HCT116 (cell line): ENCODE results near the gene A4GALT. TPM values are rescaled to one million over a fixed set of nuclear protein-coding genes. Genes with fewer than 3 reads are reported as not detected.
A peak's percentile ranks its signal among the peaks of the same experiment; 100 is the strongest.

ENCODE experiments used
- ATAC-seq: fragments of 200-7000 bp; cut with Tn5 transposase; 2 replicates; pipeline ENCODE4 v1.9.1; 2020; ENCODE audit warnings: mild to moderate bottlenecking, moderate library complexity
- BruUV-seq: library from RNA; stranded (reverse); fragments of 400-500 nt; replicated peaks from 2 replicates; lab custom pipeline; 2021; lab: Mats Ljungman, UMichigan
- CTCF ChIA-PET: fragments of 300-600 bp; sonication (Branson Sonifier 250); formaldehyde crosslinking; loops from one replicate; lab custom pipeline; 2021; ENCODE audit warnings: antibody characterized with exemption; lab: Charles Lee
- POLR2A ChIA-PET: fragments of 300-600, 350-600 bp; sonication (Branson Sonifier 250); formaldehyde crosslinking; loops from one replicate; lab custom pipeline; 2021; ENCODE audit warnings: antibody characterized with exemption; lab: Charles Lee
- RAD21 ChIA-PET, 2 experiments: fragments of 300-600 bp; sonication (Branson Sonifier 250); formaldehyde crosslinking; loops; one replicate each; lab custom pipeline; 2023; ENCODE audit warnings: low total read pairs in 2 of 2; ENCODE audit not compliant: uncharacterized antibody in 2 of 2, unreplicated experiment in 2 of 2, low non-redundant PET in 1 of 2; lab: Charles Lee
- DNase-seq: peaks from one replicate; pipeline ENCODE4 v3.0.0-alpha.2; 2010; ENCODE audit warnings: low read depth, low spot score
- H2AFZ ChIP-seq: fragments of 200-600 bp; shearing (Covaris generic), sonication (generic); 2 replicates; pipeline ENCODE4 v1.6.1; 2017; ENCODE audit warnings: low read depth, mixed run types, mixed read lengths, antibody characterized with exemption, low read length; ENCODE audit not compliant: poor library complexity, severe bottlenecking
- H3K27ac ChIP-seq: 2 replicates; pipeline ENCODE4 v1.5.1; 2012; ENCODE audit warnings: low read depth, low read length
- H3K27me3 ChIP-seq: fragments of 200-600 bp; sonication (generic); 2 replicates; pipeline ENCODE4 v1.6.1; 2016; ENCODE audit warnings: mixed run types, low read length, mixed read lengths; ENCODE audit not compliant: insufficient read depth
- H3K36me3 ChIP-seq, 2 experiments: fragments of 200-500 bp in 1 of 2; fragments of 200-600 bp in 1 of 2; sonication (Bioruptor generic) in 1 of 2; sonication (generic) in 1 of 2; 2 replicates each; pipeline versions ENCODE4 v1.5.1 to v1.6.1; 2014 to 2016; ENCODE audit warnings: low read length in 2 of 2, inconsistent platforms in 1 of 2, mixed read lengths in 1 of 2, mixed run types in 1 of 2; ENCODE audit not compliant: insufficient read depth in 2 of 2, control insufficient read depth in 1 of 2
- H3K4me1 ChIP-seq, 2 experiments: fragments of 200-600 bp in 1 of 2; sonication (generic) in 1 of 2; 2 replicates each; pipeline versions ENCODE4 v1.5.1 to v1.6.1; 2012 to 2017; ENCODE audit warnings: low read length in 2 of 2, inconsistent platforms in 1 of 2, mild to moderate bottlenecking in 1 of 2, mixed read lengths in 1 of 2, mixed run types in 1 of 2, moderate library complexity in 1 of 2; ENCODE audit not compliant: insufficient read depth in 2 of 2, control insufficient read depth in 1 of 2
- H3K4me2 ChIP-seq: fragments of 200-600 bp; sonication (generic); 2 replicates; pipeline ENCODE4 v1.6.1; 2017; ENCODE audit warnings: mixed run types, low read length, mixed read lengths
- H3K4me3 ChIP-seq, 2 experiments: fragments of 200-600 bp in 1 of 2; sonication (generic) in 1 of 2; replicated peaks in 1 of 2; 2 replicates each; pipeline ENCODE4 v1.5.1; 2011 to 2016; ENCODE audit warnings: low read length in 2 of 2, control low read depth in 1 of 2, low read depth in 1 of 2, mild to moderate bottlenecking in 1 of 2, mixed read lengths in 1 of 2, mixed run types in 1 of 2
- H3K79me2 ChIP-seq: fragments of 200-600 bp; sonication (generic); 2 replicates; pipeline ENCODE4 v1.6.1; 2017; ENCODE audit warnings: mild to moderate bottlenecking, mixed run types, low read length, moderate library complexity, mixed read lengths; ENCODE audit not compliant: insufficient read depth
- H3K9ac ChIP-seq: fragments of 200-600 bp; sonication (generic); 2 replicates; pipeline ENCODE4 v1.6.1; 2016; ENCODE audit warnings: low read length, mixed read lengths
- H3K9me2 ChIP-seq: fragments of 200-600 bp; sonication (generic), shearing (Covaris generic); 2 replicates; pipeline ENCODE4 v1.6.1; 2017; ENCODE audit warnings: mixed run types, mild to moderate bottlenecking, moderate library complexity; ENCODE audit not compliant: insufficient read depth
- H3K9me3 ChIP-seq, 2 experiments: fragments of 200-500 bp in 1 of 2; fragments of 200-600 bp in 1 of 2; sonication (Bioruptor generic) in 1 of 2; sonication (generic) in 1 of 2; 2 replicates each; pipeline ENCODE4 v1.6.1; 2014 to 2017; ENCODE audit warnings: low read length in 2 of 2, mixed read lengths in 2 of 2, inconsistent platforms in 1 of 2, low read depth in 1 of 2, mild to moderate bottlenecking in 1 of 2, mixed run types in 1 of 2, moderate library complexity in 1 of 2; ENCODE audit not compliant: control insufficient read depth in 1 of 2, insufficient read depth in 1 of 2
- H4K20me1 ChIP-seq: fragments of 200-600 bp; sonication (generic), shearing (Covaris generic); 2 replicates; pipeline ENCODE4 v1.6.1; 2017; ENCODE audit warnings: mixed run types, mild to moderate bottlenecking, moderate library complexity; ENCODE audit not compliant: insufficient read depth
- CBX3 ChIP-seq: IDR thresholded peaks from 2 replicates; pipeline ENCODE4 v1.6.1; 2012; ENCODE audit warnings: low read depth
- CEBPB ChIP-seq: IDR thresholded peaks from 2 replicates; pipeline ENCODE4 v1.6.1; 2012; ENCODE audit warnings: low read depth
- EGR1 ChIP-seq: IDR thresholded peaks from 2 replicates; pipeline ENCODE4 v1.6.1; 2012; ENCODE audit warnings: low read depth
- POLR2A ChIP-seq: IDR thresholded peaks from 2 replicates; pipeline ENCODE4 v1.7.0; 2011; ENCODE audit warnings: borderline replicate concordance; ENCODE audit not compliant: insufficient read depth, insufficient read length; ENCODE audit errors: extremely low read depth
- POLR2AphosphoS5 ChIP-seq: IDR thresholded peaks from 2 replicates; pipeline ENCODE4 v1.6.1; 2011; ENCODE audit warnings: mild to moderate bottlenecking, low read depth, low read length, moderate library complexity
- RAD21 ChIP-seq: IDR thresholded peaks from 2 replicates; pipeline ENCODE4 v1.6.1; 2012; ENCODE audit warnings: low read depth, mild to moderate bottlenecking
- SIN3A ChIP-seq: IDR thresholded peaks from 2 replicates; pipeline ENCODE4 v1.6.1; 2012; ENCODE audit warnings: low read depth
- TCF7L2 ChIP-seq: IDR thresholded peaks from 2 replicates; pipeline ENCODE4 v1.7.0; 2011; ENCODE audit warnings: borderline replicate concordance, inconsistent platforms; ENCODE audit not compliant: insufficient read depth, insufficient read length; ENCODE audit errors: extremely low read depth
- ZFX ChIP-seq: fragments of 450-650 bp; IDR thresholded peaks from 2 replicates; pipeline ENCODE4 v1.6.1; 2017
- ZNF274 ChIP-seq: fragments of 200-500 bp; sonication (Bioruptor generic); IDR thresholded peaks from 2 replicates; pipeline ENCODE4 v1.6.1; 2014; ENCODE audit warnings: mild to moderate bottlenecking, low read depth, low read length, inconsistent platforms
- intact Hi-C: fragments of 100-400 bp; cut with micrococcal nuclease; formaldehyde crosslinking; loops from 2 replicates; pipeline ENCODE4 v1.10.0; 2022
- total RNA-seq: library from RNA; stranded (reverse); gene quantifications from one replicate; pipeline ENCODE4 v1.2.1, GENCODE V29; 2021; ENCODE audit not compliant: unreplicated experiment
- TF ChIP-seq, protein P1 (sequence below): IDR thresholded peaks from 2 replicates; pipeline ENCODE4 v1.6.1; 2012; ENCODE audit warnings: low read depth

The A4GALT gene
- total RNA-seq, 1 experiment from 2014 or later, result 16.0 TPM

DNA sequence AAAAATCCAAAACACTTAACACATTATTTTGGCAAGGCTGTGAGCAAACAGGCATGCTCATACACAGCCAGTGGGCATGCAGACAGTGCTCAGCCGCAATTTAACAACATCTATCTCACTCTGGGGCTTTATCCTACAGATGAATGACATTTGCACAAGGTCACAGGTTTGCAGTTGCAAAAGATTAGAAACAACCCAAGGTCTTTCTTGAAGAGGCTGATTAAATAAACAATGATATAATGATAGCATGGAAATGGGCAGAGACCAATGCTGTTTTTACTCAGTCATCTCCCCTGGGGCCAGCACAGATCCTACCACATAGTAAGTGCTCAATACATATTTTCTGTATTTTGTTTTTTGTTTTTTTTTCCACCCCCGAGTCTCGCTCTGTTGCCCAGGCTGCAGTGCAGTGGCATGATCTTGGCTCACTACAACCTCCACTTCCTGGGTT is 9.4 kb downstream of the A4GALT start:
- H3K9me2 ChIP-seq, result no peaks in the 10 kb centered on the region
- BruUV-seq, result no TSS peak
- no peak overlapping the region for H3K4me3 ChIP-seq
- 0 out of 2 replicates have a peak overlapping the region, but pooled peaks have one; percentile 12 for H3K4me2 ChIP-seq
- DNase-seq, result no peak
- H3K9me3 ChIP-seq, result peaks cover 0 to 9% of the 10 kb centered on the region in 2 experiments; a peak in 1 of 4 replicates
- no peak overlapping the region for H3K27ac ChIP-seq
- peaks cover 10 to 32% of the 10 kb centered on the region in 2 experiments; a peak in 3 of 4 replicates for H3K4me1 ChIP-seq
- no peaks in the 10 kb centered on the region for H3K27me3 ChIP-seq
- no peak overlapping the region for H2AFZ ChIP-seq
- intact Hi-C loops, result no loop called here
- CTCF ChIA-PET, result no interaction called here
- H3K9ac ChIP-seq, result no peak overlapping the region
- H3K36me3 ChIP-seq, result no peaks in the 10 kb centered on the region
- no peaks in the 10 kb centered on the region for H4K20me1 ChIP-seq
- peaks cover 52% of the 10 kb centered on the region for H3K79me2 ChIP-seq
- no peak for TF ChIP-seq RAD21
- TF ChIP-seq TCF7L2, result no peak
- no peak for TF ChIP-seq SIN3A
- TF ChIP-seq POLR2AphosphoS5, result no peak
- no peak for ATAC-seq
- RAD21 ChIA-PET, result no interaction called here
- POLR2A ChIA-PET, result interaction anchor here (0.6 kb wide), 1 partner anchor 76 kb away, joined by 3 read pairs; no protein-coding TSS in a partner anchor

DNA sequence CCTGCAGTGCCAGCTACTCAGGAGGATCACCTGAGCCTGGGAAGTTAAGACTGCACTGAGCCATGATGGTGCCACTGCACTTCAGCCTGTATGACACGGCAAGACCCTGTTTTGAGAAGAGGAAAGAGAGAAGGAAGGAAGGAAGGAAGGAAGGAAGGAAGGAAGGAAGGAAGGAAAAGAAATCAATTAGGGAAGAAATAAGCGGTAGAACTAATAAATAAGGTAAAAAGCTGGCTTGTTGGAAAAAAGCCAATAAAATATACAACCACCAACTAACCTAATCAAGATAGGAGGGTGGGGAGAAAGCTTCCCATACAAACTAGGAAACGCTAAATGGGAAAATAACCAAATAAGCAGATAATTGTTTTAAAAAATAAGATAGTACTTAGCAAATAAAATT is 12.3 kb downstream of the A4GALT start:
- H3K9ac ChIP-seq, result no peak overlapping the region
- H3K27me3 ChIP-seq, result no peaks in the 10 kb centered on the region
- H3K4me1 ChIP-seq, result peaks cover 10 to 22% of the 10 kb centered on the region in 2 experiments; a peak in 3 of 4 replicates
- H3K4me3 ChIP-seq, result no peak overlapping the region
- ATAC-seq (no peak), DNase-seq (no peak)
- no peak overlapping the region for H3K4me2 ChIP-seq
- intact Hi-C loops, result no loop called here
- H4K20me1 ChIP-seq, result no peaks in the 10 kb centered on the region
- no peaks in the 10 kb centered on the region for H3K36me3 ChIP-seq
- BruUV-seq, result no TSS peak
- H3K27ac ChIP-seq, result no peak overlapping the region
- ChIA-PET POLR2A (no interaction called here), CTCF (no interaction called here), RAD21 (no interaction called here)
- peaks cover 0 to 9% of the 10 kb centered on the region in 2 experiments; a peak in 1 of 4 replicates for H3K9me3 ChIP-seq
- no peaks in the 10 kb centered on the region for H3K9me2 ChIP-seq
- no peak for TF ChIP-seq ZFX
- TF ChIP-seq, protein P1, sequence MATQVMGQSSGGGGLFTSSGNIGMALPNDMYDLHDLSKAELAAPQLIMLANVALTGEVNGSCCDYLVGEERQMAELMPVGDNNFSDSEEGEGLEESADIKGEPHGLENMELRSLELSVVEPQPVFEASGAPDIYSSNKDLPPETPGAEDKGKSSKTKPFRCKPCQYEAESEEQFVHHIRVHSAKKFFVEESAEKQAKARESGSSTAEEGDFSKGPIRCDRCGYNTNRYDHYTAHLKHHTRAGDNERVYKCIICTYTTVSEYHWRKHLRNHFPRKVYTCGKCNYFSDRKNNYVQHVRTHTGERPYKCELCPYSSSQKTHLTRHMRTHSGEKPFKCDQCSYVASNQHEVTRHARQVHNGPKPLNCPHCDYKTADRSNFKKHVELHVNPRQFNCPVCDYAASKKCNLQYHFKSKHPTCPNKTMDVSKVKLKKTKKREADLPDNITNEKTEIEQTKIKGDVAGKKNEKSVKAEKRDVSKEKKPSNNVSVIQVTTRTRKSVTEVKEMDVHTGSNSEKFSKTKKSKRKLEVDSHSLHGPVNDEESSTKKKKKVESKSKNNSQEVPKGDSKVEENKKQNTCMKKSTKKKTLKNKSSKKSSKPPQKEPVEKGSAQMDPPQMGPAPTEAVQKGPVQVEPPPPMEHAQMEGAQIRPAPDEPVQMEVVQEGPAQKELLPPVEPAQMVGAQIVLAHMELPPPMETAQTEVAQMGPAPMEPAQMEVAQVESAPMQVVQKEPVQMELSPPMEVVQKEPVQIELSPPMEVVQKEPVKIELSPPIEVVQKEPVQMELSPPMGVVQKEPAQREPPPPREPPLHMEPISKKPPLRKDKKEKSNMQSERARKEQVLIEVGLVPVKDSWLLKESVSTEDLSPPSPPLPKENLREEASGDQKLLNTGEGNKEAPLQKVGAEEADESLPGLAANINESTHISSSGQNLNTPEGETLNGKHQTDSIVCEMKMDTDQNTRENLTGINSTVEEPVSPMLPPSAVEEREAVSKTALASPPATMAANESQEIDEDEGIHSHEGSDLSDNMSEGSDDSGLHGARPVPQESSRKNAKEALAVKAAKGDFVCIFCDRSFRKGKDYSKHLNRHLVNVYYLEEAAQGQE, result no peak
- TF ChIP-seq CBX3, result no peak
- no peak for TF ChIP-seq SIN3A
- TF ChIP-seq EGR1, result no peak
- no peak for TF ChIP-seq CEBPB
- no peak for TF ChIP-seq ZNF274
- no peak for TF ChIP-seq POLR2A
- no peak overlapping the region for H2AFZ ChIP-seq
- peaks cover 50% of the 10 kb centered on the region for H3K79me2 ChIP-seq
